SK-N-SH (cell line): ENCODE results near the gene FAIM2. TPM values are rescaled to one million over a fixed set of nuclear protein-coding genes. Genes with fewer than 3 reads are reported as not detected.

ENCODE experiments used
- CTCF ChIA-PET: fragments of 300-600, 350-600 bp; formaldehyde crosslinking; extraction: SDS; loops from one replicate; lab custom pipeline; 2021; lab: Yijun Ruan, JAX
- POLR2A ChIA-PET: fragments of 350-600 bp; sonication (Branson Sonifier 250); formaldehyde crosslinking; extraction: SDS; loops from one replicate; lab custom pipeline; 2020; ENCODE audit warnings: antibody characterized with exemption, inconsistent platforms; lab: Yijun Ruan, JAX
- DNase-seq: peaks from one replicate; pipeline ENCODE4 v3.0.0; 2012
- H2AFZ ChIP-seq: fragments of 200-600 bp; sonication (generic); 2 replicates; pipeline ENCODE4 v1.8.1; 2016; ENCODE audit warnings: antibody characterized with exemption, mild to moderate bottlenecking, low read depth
- H3F3A ChIP-seq: fragments of 200-600 bp; sonication (generic); replicated peaks from 2 replicates; pipeline ENCODE3; 2016; ENCODE audit warnings: antibody characterized with exemption, mild to moderate bottlenecking; ENCODE audit not compliant: insufficient read depth
- H3K27ac ChIP-seq, 2 experiments: fragments of 200-500 bp in 1 of 2; fragments of 200-600 bp in 1 of 2; sonication (Bioruptor generic) in 1 of 2; sonication (generic), shearing (Covaris generic) in 1 of 2; 2 replicates each; pipeline versions ENCODE4 v1.5.1 to v1.6.1; 2014 to 2016; ENCODE audit warnings: low read depth in 2 of 2, inconsistent platforms in 1 of 2, low read length in 1 of 2, mild to moderate bottlenecking in 1 of 2, mixed read lengths in 1 of 2
- H3K27me3 ChIP-seq: fragments of 200-600 bp; sonication (generic), shearing (Covaris generic); 2 replicates; pipeline ENCODE4 v1.6.1; 2016; ENCODE audit warnings: mixed run types; ENCODE audit not compliant: insufficient read depth
- H3K36me3 ChIP-seq, 2 experiments: fragments of 200-500 bp in 1 of 2; fragments of 200-600 bp in 1 of 2; sonication (Bioruptor generic) in 1 of 2; sonication (generic) in 1 of 2; replicated peaks in 1 of 2; 2 replicates each; pipeline versions ENCODE3 to v1.5.1; 2014 to 2016; ENCODE audit warnings: low read length in 1 of 2, mild to moderate bottlenecking in 1 of 2; ENCODE audit not compliant: insufficient read depth in 2 of 2, control insufficient read depth in 1 of 2
- H3K4me1 ChIP-seq, 2 experiments: fragments of 200-500 bp in 1 of 2; fragments of 200-600 bp in 1 of 2; sonication (Bioruptor generic) in 1 of 2; sonication (generic), shearing (Covaris generic) in 1 of 2; 2 replicates each; pipeline versions ENCODE4 v1.5.1 to v1.6.1; 2014 to 2016; ENCODE audit warnings: low read depth in 1 of 2, low read length in 1 of 2, mixed run types in 1 of 2; ENCODE audit not compliant: insufficient read depth in 2 of 2, control insufficient read depth in 1 of 2
- H3K4me2 ChIP-seq: fragments of 200-600 bp; sonication (generic), shearing (Covaris generic); 2 replicates; pipeline ENCODE4 v1.6.1; 2017; ENCODE audit warnings: mixed run types
- H3K4me3 ChIP-seq, 2 experiments: fragments of 200-500 bp in 1 of 2; fragments of 200-600 bp in 1 of 2; sonication (Bioruptor generic) in 1 of 2; sonication (generic), shearing (Covaris generic) in 1 of 2; 2 replicates each; pipeline versions ENCODE4 v1.5.1 to v1.8.1; 2014 to 2016; ENCODE audit warnings: low read depth in 2 of 2, inconsistent platforms in 1 of 2, low read length in 1 of 2, mild to moderate bottlenecking in 1 of 2, mixed read lengths in 1 of 2, moderate library complexity in 1 of 2
- H3K79me2 ChIP-seq: fragments of 200-600 bp; sonication (generic); 2 replicates; pipeline ENCODE4 v1.8.1; 2017; ENCODE audit warnings: mild to moderate bottlenecking; ENCODE audit not compliant: insufficient read depth
- H3K9ac ChIP-seq: fragments of 200-600 bp; sonication (generic); 2 replicates; pipeline ENCODE4 v1.6.1; 2017; ENCODE audit warnings: mixed run types
- H3K9me2 ChIP-seq: fragments of 200-600 bp; sonication (generic); 2 replicates; pipeline ENCODE4 v1.6.1; 2017; ENCODE audit warnings: mixed run types
- H3K9me3 ChIP-seq: fragments of 200-600 bp; sonication (generic); 2 replicates; pipeline ENCODE4 v1.6.1; 2017; ENCODE audit warnings: mixed run types, mild to moderate bottlenecking, moderate library complexity
- H4K20me1 ChIP-seq: fragments of 200-600 bp; sonication (generic); 2 replicates; pipeline ENCODE4 v1.6.1; 2017; ENCODE audit warnings: mild to moderate bottlenecking, mixed run types; ENCODE audit not compliant: insufficient read depth
- ELF1 ChIP-seq: IDR thresholded peaks from 2 replicates; pipeline ENCODE4 v1.4.0; 2012
- EP300 ChIP-seq, 2 experiments: IDR thresholded peaks; 2 replicates each; pipeline versions ENCODE4 v1.4.0 to v1.6.1; 2012; ENCODE audit warnings: borderline replicate concordance in 1 of 2, low read depth in 1 of 2, low read length in 1 of 2
- FOXJ3 ChIP-seq: sonication (generic); formaldehyde crosslinking; IDR thresholded peaks from 2 replicates; pipeline ENCODE4 v1.5.1; 2020; ENCODE audit warnings: mild to moderate bottlenecking, missing genetic modification reagents
- FOXM1 ChIP-seq: IDR thresholded peaks from 2 replicates; pipeline ENCODE4 v1.4.0; 2012; ENCODE audit warnings: low read depth, mild to moderate bottlenecking
- GATA2 ChIP-seq: sonication (generic); formaldehyde crosslinking; IDR thresholded peaks from 2 replicates; pipeline ENCODE4 v1.5.0; 2020; ENCODE audit warnings: mild to moderate bottlenecking, missing genetic modification reagents
- IRF3 ChIP-seq: fragments of 150-350 bp; IDR thresholded peaks from 2 replicates; pipeline ENCODE4 v1.6.1; 2016; ENCODE audit warnings: mild to moderate bottlenecking, low read depth, low read length
- JUND ChIP-seq: IDR thresholded peaks from 2 replicates; pipeline ENCODE4 v1.4.0; 2012
- MAX ChIP-seq: IDR thresholded peaks from 2 replicates; pipeline ENCODE4 v1.4.0; 2012; ENCODE audit warnings: low read depth
- NFIC ChIP-seq: IDR thresholded peaks from 2 replicates; pipeline ENCODE4 v1.4.0; 2012; ENCODE audit warnings: borderline replicate concordance
- NRF1 ChIP-seq: IDR thresholded peaks from 2 replicates; pipeline ENCODE4 v1.6.1; 2012; ENCODE audit warnings: low read depth, mild to moderate bottlenecking, low read length
- RAD21 ChIP-seq: IDR thresholded peaks from 2 replicates; pipeline ENCODE4 v1.6.1; 2012; ENCODE audit warnings: mild to moderate bottlenecking, low read length
- RCOR1 ChIP-seq: fragments of 150-350 bp; IDR thresholded peaks from 2 replicates; pipeline ENCODE4 v1.6.1; 2017; ENCODE audit warnings: antibody characterized with exemption, low read length
- REST ChIP-seq: IDR thresholded peaks from 2 replicates; pipeline ENCODE4 v1.6.1; 2012; ENCODE audit warnings: mild to moderate bottlenecking, low read depth, low read length, moderate library complexity
- RFX5 ChIP-seq: IDR thresholded peaks from 2 replicates; pipeline ENCODE4 v1.6.1; 2012; ENCODE audit warnings: mild to moderate bottlenecking, improper control_type of control experiment, low read length
- SIN3A ChIP-seq: IDR thresholded peaks from 2 replicates; pipeline ENCODE4 v1.6.1; 2012; ENCODE audit warnings: low read depth, mild to moderate bottlenecking, low read length, moderate library complexity, borderline replicate concordance
- SMC3 ChIP-seq: IDR thresholded peaks from 2 replicates; pipeline ENCODE4 v1.6.1; 2012; ENCODE audit warnings: low read depth, low read length, improper control_type of control experiment
- TCF12 ChIP-seq: IDR thresholded peaks from 2 replicates; pipeline ENCODE4 v1.4.0; 2012
- USF1 ChIP-seq: IDR thresholded peaks from 2 replicates; pipeline ENCODE4 v1.4.0; 2012; ENCODE audit warnings: low read depth, borderline replicate concordance
- YY1 ChIP-seq: IDR thresholded peaks from 2 replicates; pipeline ENCODE4 v1.4.0; 2012; ENCODE audit warnings: low read depth, mild to moderate bottlenecking
- ZBTB33 ChIP-seq: IDR thresholded peaks from 2 replicates; pipeline ENCODE4 v1.4.0; 2012; ENCODE audit warnings: low read depth, borderline replicate concordance
- WGBS: methylation state at CpG from one replicate; pipeline ENCODE4 v1.1.6; 2017; ENCODE audit warnings: low lambda C conversion rate; 5-methylcytosine and 5-hydroxymethylcytosine counted together
- polyA plus RNA-seq, 3 experiments: library from polyadenylated mRNA; depleted of rRNA; stranded (reverse); fragments of >200 nt; gene quantifications; 2 replicates each; pipeline ENCODE4 v1.2.3, GENCODE V29; 2012

Gene FAIM2
- polyA plus RNA-seq, 1 of the 3 experiments (the other 2 are of a cell fraction): 11.3 TPM

GRCh38 chr12:49888461-49889151, 15.1 kb downstream of the FAIM2 start:
- Histone ChIP-seq H3K27me3 (no peaks in the 10 kb centered on the region), H3K4me3 (no peak overlapping the region), H3K4me2 (no peak overlapping the region), H3F3A (no peaks in the 10 kb centered on the region), H3K9me3 (no peaks in the 10 kb centered on the region), H3K27ac (no peak overlapping the region), H3K36me3 (no peaks in the 10 kb centered on the region), H3K4me1 (peaks cover 0 to 26% of the 10 kb centered on the region in 2 experiments; a peak in 1 of 4 replicates), H3K9me2 (no peaks in the 10 kb centered on the region), H2AFZ (no peak overlapping the region), H4K20me1 (no peaks in the 10 kb centered on the region), H3K9ac (no peak overlapping the region), H3K79me2 (no peaks in the 10 kb centered on the region)
- ChIA-PET CTCF (interaction anchor here (1.2 to 2.4 kb wide), 2 partner anchors 19 to 57 kb away, joined by 4 to 8 read pairs; no protein-coding TSS in a partner anchor), POLR2A (no interaction called here)
- no peak for DNase-seq
- WGBS: 97% methylated on average over 10 of the region's 13 CpGs
- TF ChIP-seq RFX5 (no peak), RAD21 (no peak), ZBTB33 (no peak), GATA2 (CRISPR knock-in tag) (no peak), REST (no peak), ELF1 (no peak), USF1 (no peak), FOXM1 (no peak), FOXJ3 (CRISPR knock-in tag) (no peak), IRF3 (no peak), MAX (no peak), SMC3 (no peak), JUND (no peak), YY1 (no peak), SIN3A (no peak), NFIC (no peak), TCF12 (no peak), RCOR1 (no peak), EP300 (IDR thresholded peaks at IDR 0.05; ENCODE audit: borderline replicate concordance in 1 of 2, low read depth in 1 of 2, low read length in 1 of 2) (no peak), NRF1 (no peak)
